Stimulated activated CD8-positive, alpha-beta memory T cell treated with anti-CD3 and anti-CD28 coated beads, Interleukin-15, amount 100 ng/mL, for 1 hour (primary cell): ENCODE results near the gene DCANP1.

Experiments
- DNase-seq: peaks from one replicate; pipeline ENCODE4 v3.0.0-alpha.2; 2020; ENCODE audit warnings: low read depth

Gene DCANP1

GRCh38 chr5:135423146-135423845 lies 23.9 kb downstream of the DCANP1 start:
- DNase-seq: no peak

GRCh38 chr5:135422419-135422818 lies 24.7 kb downstream of the DCANP1 start:
- no peak for DNase-seq

GRCh38 chr5:135417083-135417482 lies 30.1 kb downstream of the DCANP1 start:
- DNase-seq: no peak

GRCh38 chr5:135405082-135405481 lies 42.1 kb downstream of the DCANP1 start:
- no peak for DNase-seq

- DNase-seq: no peak
Measured at GRCh38 chr5:135402031-135402430, 45.1 kb downstream of the DCANP1 start.

- no peak for DNase-seq
Measured at GRCh38 chr5:135400866-135401265, 46.3 kb downstream of the DCANP1 start.

GRCh38 chr5:135399794-135400542 lies 47.2 kb downstream of the DCANP1 start:
- no peak for DNase-seq

GRCh38 chr5:135398855-135399793 lies 48.0 kb downstream of the DCANP1 start, which contains the start of gene MACROH2A1:
Gene MACROH2A1 (minus strand): TSS chr5:135399231. CDS start chr5:135389093, 10,138 bp downstream.
- peak; percentile 51 for DNase-seq

GRCh38 chr5:135398160-135398854 lies 48.8 kb downstream of the DCANP1 start:
- no peak for DNase-seq

- no peak for DNase-seq
Measured at GRCh38 chr5:135397084-135397483, 50.1 kb downstream of the DCANP1 start.

- DNase-seq: no peak
Measured at GRCh38 chr5:135396459-135397055, 50.6 kb downstream of the DCANP1 start.

GRCh38 chr5:135395866-135396265 lies 51.3 kb downstream of the DCANP1 start:
- no peak for DNase-seq

- no peak for DNase-seq
Measured at GRCh38 chr5:135395451-135395850, 51.7 kb downstream of the DCANP1 start.
